Fibroblast of mammary gland (primary cell): Measurements from ENCODE around the gene AGPAT1.
A peak's percentile ranks its signal among the peaks of the same experiment; 100 is the strongest.

Experiments used
- DNase-seq: peaks from one replicate; pipeline ENCODE4 v3.0.0-alpha.2; 2010; ENCODE audit warnings: low read depth
- H3K4me3 ChIP-seq: 2 replicates; pipeline ENCODE4 v1.5.1; 2011; ENCODE audit warnings: low read depth, mild to moderate bottlenecking, low read length, moderate library complexity; ENCODE audit not compliant: control insufficient read depth
- TF ChIP-seq, protein P1 (sequence below): conservative IDR thresholded peaks from 2 replicates; pipeline ENCODE4 v1.5.1; 2011; ENCODE audit warnings: low read depth, low read length, inconsistent platforms; ENCODE audit not compliant: control insufficient read depth, insufficient read depth

Gene AGPAT1

DNA sequence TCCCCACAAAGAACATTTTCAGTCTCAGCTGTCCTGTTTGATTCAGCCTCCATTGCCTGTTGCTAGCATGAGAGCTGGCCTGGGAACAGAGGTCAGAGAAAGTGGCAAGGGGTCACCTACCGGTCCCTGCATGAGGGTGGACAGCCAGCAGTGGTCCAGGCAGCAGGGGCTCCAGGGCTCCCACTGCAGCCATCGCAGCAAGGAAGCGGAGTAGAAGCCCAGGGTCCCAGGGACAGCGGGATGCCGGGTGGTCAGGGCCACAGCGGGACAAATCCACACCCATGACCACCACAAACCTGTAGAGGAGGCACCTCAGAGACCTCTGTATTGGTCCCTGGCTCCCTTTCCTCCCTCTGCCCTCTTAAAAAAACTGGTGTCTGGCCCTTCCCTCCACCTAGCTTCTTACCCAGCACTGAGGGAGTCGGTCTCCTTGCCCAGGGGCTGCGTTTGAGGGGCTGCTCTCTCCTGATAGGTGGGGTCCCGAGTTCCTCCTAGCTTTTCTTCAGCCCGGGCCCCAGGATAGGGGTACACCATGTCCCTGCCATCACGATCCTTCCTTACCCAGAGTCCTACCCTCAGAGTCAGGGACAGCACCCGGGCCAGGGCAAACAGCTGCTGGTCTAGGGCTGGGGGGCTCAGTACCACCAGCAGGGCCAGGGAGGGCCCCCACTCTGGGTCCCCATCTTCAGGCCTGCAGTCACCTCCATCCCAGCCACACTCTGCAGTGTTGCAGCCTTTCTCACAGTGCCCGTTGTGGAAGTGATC, 25.0 kb upstream of the AGPAT1 start:
- no peak for DNase-seq
- no peak overlapping the region for H3K4me3 ChIP-seq
- TF ChIP-seq, protein P1, sequence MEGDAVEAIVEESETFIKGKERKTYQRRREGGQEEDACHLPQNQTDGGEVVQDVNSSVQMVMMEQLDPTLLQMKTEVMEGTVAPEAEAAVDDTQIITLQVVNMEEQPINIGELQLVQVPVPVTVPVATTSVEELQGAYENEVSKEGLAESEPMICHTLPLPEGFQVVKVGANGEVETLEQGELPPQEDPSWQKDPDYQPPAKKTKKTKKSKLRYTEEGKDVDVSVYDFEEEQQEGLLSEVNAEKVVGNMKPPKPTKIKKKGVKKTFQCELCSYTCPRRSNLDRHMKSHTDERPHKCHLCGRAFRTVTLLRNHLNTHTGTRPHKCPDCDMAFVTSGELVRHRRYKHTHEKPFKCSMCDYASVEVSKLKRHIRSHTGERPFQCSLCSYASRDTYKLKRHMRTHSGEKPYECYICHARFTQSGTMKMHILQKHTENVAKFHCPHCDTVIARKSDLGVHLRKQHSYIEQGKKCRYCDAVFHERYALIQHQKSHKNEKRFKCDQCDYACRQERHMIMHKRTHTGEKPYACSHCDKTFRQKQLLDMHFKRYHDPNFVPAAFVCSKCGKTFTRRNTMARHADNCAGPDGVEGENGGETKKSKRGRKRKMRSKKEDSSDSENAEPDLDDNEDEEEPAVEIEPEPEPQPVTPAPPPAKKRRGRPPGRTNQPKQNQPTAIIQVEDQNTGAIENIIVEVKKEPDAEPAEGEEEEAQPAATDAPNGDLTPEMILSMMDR, result no peak

DNA sequence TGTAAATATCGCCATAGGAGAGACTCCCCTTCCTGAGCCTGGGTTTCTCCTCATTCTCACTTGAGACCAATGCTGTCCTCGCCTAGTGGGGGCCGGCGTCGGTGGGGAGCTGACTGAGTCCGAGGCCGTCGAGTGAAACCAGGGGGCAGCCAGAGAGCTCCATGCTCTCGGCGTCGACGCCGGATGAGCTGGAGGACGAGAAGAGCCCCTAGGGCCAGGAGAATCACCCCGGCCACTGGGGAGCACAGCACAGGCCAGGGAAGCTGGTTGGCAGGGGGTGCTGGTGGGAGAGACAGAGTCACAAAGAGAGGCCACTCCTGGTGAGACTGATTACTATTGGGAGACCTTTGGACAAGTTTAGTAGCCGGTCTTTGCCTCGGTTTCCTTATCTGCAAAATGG, 23.0 kb upstream of the AGPAT1 start:
- TF ChIP-seq, protein P1, result no peak
- no peak for DNase-seq
- no peak overlapping the region for H3K4me3 ChIP-seq

DNA sequence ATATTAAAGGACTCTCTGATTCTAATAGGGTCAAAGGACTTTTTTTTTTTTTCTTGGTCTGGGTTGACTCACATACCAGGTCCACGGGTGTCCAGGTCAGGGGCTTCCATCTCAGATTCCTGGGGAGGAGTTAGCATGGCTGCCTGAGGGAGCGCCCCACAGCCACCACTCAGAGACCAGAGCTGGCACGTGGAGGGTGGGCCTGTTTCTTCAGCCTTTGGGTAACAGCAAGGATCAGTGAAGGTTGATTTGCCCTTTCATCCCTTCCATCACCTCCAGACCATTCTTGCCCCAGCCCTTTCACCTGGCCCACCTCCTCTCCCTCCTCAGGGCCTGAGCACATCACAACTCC, 22.4 kb upstream of the AGPAT1 start:
- TF ChIP-seq, protein P1, result no peak
- H3K4me3 ChIP-seq, result no peak overlapping the region
- DNase-seq, result no peak

DNA sequence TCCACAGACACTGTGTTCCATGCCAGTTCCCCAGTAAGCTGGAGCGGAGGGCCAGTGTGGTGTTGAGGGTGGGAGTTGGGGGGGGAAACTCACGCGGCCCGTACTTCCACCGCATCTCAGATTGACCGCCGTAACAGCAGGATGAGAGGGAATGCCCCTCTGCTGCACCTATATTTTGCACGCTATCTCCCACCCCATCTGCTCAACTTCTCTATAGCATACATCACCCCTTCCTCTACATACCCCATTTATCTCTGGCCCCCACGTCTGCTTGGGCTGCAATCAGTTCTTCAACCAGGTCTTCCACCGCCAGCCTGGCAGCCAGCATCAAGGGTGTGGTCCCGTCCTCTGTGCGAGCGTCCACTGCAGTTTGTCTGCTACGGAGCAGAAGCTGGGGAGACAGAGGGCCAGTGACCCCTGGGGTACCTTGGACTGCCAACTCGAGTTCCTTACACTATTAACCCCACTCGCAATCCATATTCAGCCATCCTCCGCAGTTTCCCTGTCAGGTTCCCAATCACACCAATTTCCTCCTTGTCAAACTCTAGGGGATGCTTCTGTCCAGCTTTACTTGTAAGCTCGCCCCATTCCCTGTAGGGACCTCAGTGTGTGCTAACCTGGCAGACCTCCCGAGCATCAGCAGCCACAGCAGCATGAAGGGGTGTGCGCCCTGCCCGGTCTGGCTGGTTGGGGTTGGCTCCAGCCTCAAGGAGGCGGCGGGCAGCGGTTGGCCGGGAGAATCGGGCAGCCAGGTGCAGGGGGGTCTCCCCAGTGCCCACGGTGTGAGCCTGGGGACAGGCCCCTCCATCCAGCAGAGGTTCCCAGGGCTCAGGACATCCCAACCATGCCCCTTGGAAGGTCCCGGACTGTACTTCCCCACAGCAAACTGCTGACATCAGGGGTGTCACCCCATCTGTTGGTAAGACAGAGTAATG, 21.1 kb upstream of the AGPAT1 start:
- H3K4me3 ChIP-seq, result peak overlapping the region; percentile 75
- DNase-seq, result no peak
- TF ChIP-seq, protein P1, result no peak

DNA sequence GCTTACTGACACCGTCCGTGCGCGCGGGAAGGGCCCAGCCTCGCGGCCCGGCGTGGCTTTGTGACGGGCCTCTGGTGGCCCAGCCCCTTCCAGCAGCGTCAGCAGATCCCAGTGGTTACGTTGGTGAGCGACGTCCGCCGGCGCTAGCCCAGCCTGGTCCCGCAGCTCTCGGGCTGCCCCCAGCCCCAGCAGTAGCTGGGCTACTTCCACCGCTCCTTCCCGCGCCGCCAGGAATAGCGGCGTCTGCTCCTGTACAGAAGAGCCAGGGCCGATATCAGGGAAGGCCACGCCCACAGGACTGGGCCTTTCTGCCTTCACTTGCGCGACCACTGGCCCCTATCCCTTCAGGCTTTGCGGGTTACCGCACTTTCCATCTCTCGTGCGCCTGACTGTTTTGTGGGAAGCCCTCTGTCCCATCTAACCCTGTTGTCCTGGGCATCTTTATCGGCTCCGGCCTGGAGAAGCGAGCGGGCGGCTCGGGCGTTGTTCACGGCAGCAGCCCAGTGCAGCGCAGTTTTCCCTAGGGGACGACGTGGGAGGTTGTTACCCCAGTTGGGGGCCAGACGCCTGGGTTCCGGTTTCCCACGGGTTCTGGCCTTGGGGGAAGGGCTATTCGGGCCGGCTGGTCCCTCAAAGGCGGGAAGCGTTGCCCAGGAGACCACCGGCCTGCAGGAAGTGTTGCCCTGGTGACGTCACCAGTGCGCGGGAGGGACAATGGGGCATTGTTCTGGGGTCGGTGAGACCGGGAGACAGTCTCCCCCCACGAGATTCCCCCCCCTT, 20.2 kb upstream of the AGPAT1 start:
- TF ChIP-seq, protein P1, result no peak
- H3K4me3 ChIP-seq, result peak overlapping the region; percentile 75
- peak; percentile 88 for DNase-seq

DNA sequence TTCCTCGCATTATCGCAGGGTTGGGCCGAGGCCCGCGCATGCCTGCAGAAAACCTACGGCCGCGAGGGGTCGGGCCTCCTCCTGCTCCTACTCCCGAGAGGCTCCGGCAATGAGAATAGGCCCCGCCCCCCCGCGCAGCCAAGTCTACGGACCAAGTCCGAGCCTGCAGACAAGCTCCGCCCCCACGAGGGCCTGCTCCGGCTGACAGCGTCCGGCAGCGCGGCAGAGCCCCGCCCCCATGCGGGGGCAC, 19.7 kb upstream of the AGPAT1 start:
- H3K4me3 ChIP-seq, result no peak overlapping the region
- peak; percentile 99 for DNase-seq
- TF ChIP-seq, protein P1, result peak; percentile 31
